Mesenchymal stem cell (in vitro differentiated cells and primary cell): Measurements from ENCODE around the gene SLC9A3.
A peak's percentile ranks its signal among the peaks of the same experiment; 100 is the strongest.
"Not testable (repeated sequence)": the region's sequence is repeated elsewhere in the genome, so short reads cannot be mapped to it uniquely, and the experiment has no call there.

ENCODE experiments used
- DNase-seq: peaks from one replicate; pipeline ENCODE4 v3.0.0-alpha.2; 2013
- H2AFZ ChIP-seq: one replicate; pipeline ENCODE4 v1.6.1; 2013; ENCODE audit warnings: low read depth, mild to moderate bottlenecking, control low read depth, inconsistent platforms, low read length, moderate library complexity
- H2AK5ac ChIP-seq: 2 replicates; pipeline ENCODE4 v1.6.1; 2013; ENCODE audit warnings: low read length, moderate library complexity, mild to moderate bottlenecking, inconsistent platforms; ENCODE audit not compliant: severe bottlenecking
- H2BK120ac ChIP-seq: one replicate; pipeline ENCODE4 v1.6.1; 2013; ENCODE audit warnings: low read depth, mild to moderate bottlenecking, inconsistent platforms, low read length, moderate library complexity
- H2BK12ac ChIP-seq, 2 experiments: one replicate each; pipeline ENCODE4 v1.6.1; 2013; ENCODE audit warnings: inconsistent platforms in 2 of 2, low read length in 2 of 2, mild to moderate bottlenecking in 2 of 2, moderate library complexity in 2 of 2, control low read depth in 1 of 2
- H2BK15ac ChIP-seq: one replicate; pipeline ENCODE4 v1.6.1; 2013; ENCODE audit warnings: mild to moderate bottlenecking, low read depth, inconsistent platforms; ENCODE audit not compliant: poor library complexity, severe bottlenecking
- H2BK5ac ChIP-seq: 2 replicates; pipeline ENCODE4 v1.6.1; 2013; ENCODE audit warnings: low read depth, mild to moderate bottlenecking, low read length, control low read depth, inconsistent platforms; ENCODE audit not compliant: poor library complexity, severe bottlenecking
- H3K14ac ChIP-seq, 2 experiments: one replicate each; pipeline ENCODE4 v1.6.1; 2013; ENCODE audit warnings: inconsistent platforms in 2 of 2, low read length in 2 of 2, control low read depth in 1 of 2, mild to moderate bottlenecking in 1 of 2, moderate library complexity in 1 of 2
- H3K18ac ChIP-seq, 2 experiments: one replicate each; pipeline ENCODE4 v1.6.1; 2013; ENCODE audit warnings: inconsistent platforms in 2 of 2, low read length in 2 of 2, control low read depth in 1 of 2, low read depth in 1 of 2, mild to moderate bottlenecking in 1 of 2
- H3K23ac ChIP-seq, 2 experiments: one replicate each; pipeline ENCODE4 v1.6.1; 2013; ENCODE audit warnings: inconsistent platforms in 2 of 2, low read length in 2 of 2, mild to moderate bottlenecking in 2 of 2, moderate library complexity in 2 of 2, control low read depth in 1 of 2
- H3K27ac ChIP-seq: 2 replicates; pipeline ENCODE4 v1.5.1; 2013; ENCODE audit warnings: mild to moderate bottlenecking, moderate library complexity, low read length, control low read depth, inconsistent platforms; ENCODE audit not compliant: poor library complexity, severe bottlenecking
- H3K27me3 ChIP-seq, 2 experiments: 2 replicates each; pipeline versions ENCODE4 v1.6.1 to v1.7.0; 2013; ENCODE audit warnings: low read length in 2 of 2, mild to moderate bottlenecking in 2 of 2, moderate library complexity in 2 of 2, control low read depth in 1 of 2, inconsistent platforms in 1 of 2; ENCODE audit not compliant: control insufficient read depth in 1 of 2, insufficient read depth in 1 of 2
- H3K36me3 ChIP-seq, 2 experiments: 2 replicates each; pipeline versions ENCODE4 v1.6.1 to v1.7.0; 2013; ENCODE audit warnings: low read length in 2 of 2, control low read depth in 1 of 2, inconsistent platforms in 1 of 2, low read depth in 1 of 2, mild to moderate bottlenecking in 1 of 2; ENCODE audit not compliant: insufficient read depth in 2 of 2, control insufficient read depth in 1 of 2
- H3K4ac ChIP-seq, 2 experiments: one replicate each; pipeline ENCODE4 v1.6.1; 2013; ENCODE audit warnings: inconsistent platforms in 2 of 2, low read length in 2 of 2, mild to moderate bottlenecking in 2 of 2, moderate library complexity in 2 of 2, control low read depth in 1 of 2, low read depth in 1 of 2
- H3K4me1 ChIP-seq: 2 replicates; pipeline ENCODE4 v1.6.1; 2013; ENCODE audit warnings: low read depth, low read length, control low read depth; ENCODE audit not compliant: control insufficient read depth, insufficient read depth
- H3K4me2 ChIP-seq: 2 replicates; pipeline ENCODE4 v1.6.1; 2013; ENCODE audit warnings: low read length, mild to moderate bottlenecking, inconsistent platforms; ENCODE audit not compliant: poor library complexity, severe bottlenecking
- H3K4me3 ChIP-seq, 2 experiments: 2 replicates each; pipeline versions ENCODE4 v1.5.1 to v1.7.0; 2013; ENCODE audit warnings: low read length in 2 of 2, mild to moderate bottlenecking in 2 of 2, control low read depth in 1 of 2, low read depth in 1 of 2; ENCODE audit not compliant: insufficient read depth in 1 of 2
- H3K79me1 ChIP-seq: replicated peaks from 2 replicates; pipeline ENCODE4 v1.6.1; 2013; ENCODE audit warnings: mild to moderate bottlenecking, control low read depth, low read length, inconsistent platforms; ENCODE audit not compliant: poor library complexity, severe bottlenecking
- H3K9ac ChIP-seq: 2 replicates; pipeline ENCODE4 v1.7.0; 2013; ENCODE audit warnings: mild to moderate bottlenecking, low read length, moderate library complexity
- H3K9me3 ChIP-seq: 2 replicates; pipeline ENCODE4 v1.7.0; 2013; ENCODE audit warnings: mild to moderate bottlenecking, low read length; ENCODE audit not compliant: control insufficient read depth
- H4K8ac ChIP-seq: one replicate; pipeline ENCODE4 v1.6.1; 2013; ENCODE audit warnings: inconsistent platforms, mild to moderate bottlenecking, low read length, moderate library complexity
- H4K91ac ChIP-seq: one replicate; pipeline ENCODE4 v1.6.1; 2013; ENCODE audit warnings: mild to moderate bottlenecking, low read length, inconsistent platforms
- WGBS: methylation state at CpG from one replicate; pipeline ENCODE4 v1.1.7; 2013; ENCODE audit warnings: mixed read lengths; 5-methylcytosine and 5-hydroxymethylcytosine counted together

Gene SLC9A3

DNA sequence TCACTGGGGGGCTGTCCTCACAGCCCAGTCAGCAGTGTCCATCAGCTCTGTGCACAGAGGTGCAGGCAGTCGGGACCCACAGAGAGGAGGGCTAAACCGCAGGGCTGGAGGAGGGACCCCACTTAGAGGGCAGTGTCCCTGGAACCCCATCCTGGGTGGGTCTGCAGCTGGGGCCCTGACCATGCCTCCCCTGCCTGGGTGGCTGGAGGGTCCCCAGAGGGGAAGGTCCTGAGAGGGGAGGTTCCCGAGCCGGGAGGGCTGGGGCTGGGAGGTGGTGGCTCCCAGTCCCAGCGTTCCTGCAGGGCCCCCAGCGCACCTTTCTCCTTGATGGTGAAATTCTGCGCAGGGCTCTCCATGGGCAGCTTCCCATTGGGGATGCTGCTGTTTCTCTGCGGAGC lies 48.5 kb downstream of the SLC9A3 start:
- H2BK15ac ChIP-seq: no peak overlapping the region
- no peak for DNase-seq
- H3K4ac ChIP-seq: no peak overlapping the region
- H2AK5ac ChIP-seq: no peak overlapping the region
- no peak overlapping the region for H3K9ac ChIP-seq
- H2AFZ ChIP-seq: no peak overlapping the region
- H2BK5ac ChIP-seq: no peak overlapping the region
- H2BK120ac ChIP-seq: no peak overlapping the region
- no peak overlapping the region for H3K4me2 ChIP-seq
- peaks cover 27% of the 10 kb centered on the region for H3K79me1 ChIP-seq
- H3K18ac ChIP-seq: no peak overlapping the region
- H3K36me3 ChIP-seq: peaks cover 8 to 19% of the 10 kb centered on the region in 2 experiments
- H3K23ac ChIP-seq: peak overlapping the region in 1 of 2 experiments; percentile 43
- H4K8ac ChIP-seq: no peak overlapping the region
- no peak overlapping the region for H4K91ac ChIP-seq
- H3K14ac ChIP-seq: no peak overlapping the region
- peaks cover 14 to 56% of the 10 kb centered on the region in 2 experiments for H3K27me3 ChIP-seq
- no peaks in the 10 kb centered on the region for H3K9me3 ChIP-seq
- H2BK12ac ChIP-seq: no peak overlapping the region
- peaks cover 29% of the 10 kb centered on the region for H3K4me1 ChIP-seq
- H3K4me3 ChIP-seq: no peak overlapping the region
- H3K27ac ChIP-seq: no peak overlapping the region
- WGBS: 76% methylated on average over 8 of the region's 8 CpGs

DNA sequence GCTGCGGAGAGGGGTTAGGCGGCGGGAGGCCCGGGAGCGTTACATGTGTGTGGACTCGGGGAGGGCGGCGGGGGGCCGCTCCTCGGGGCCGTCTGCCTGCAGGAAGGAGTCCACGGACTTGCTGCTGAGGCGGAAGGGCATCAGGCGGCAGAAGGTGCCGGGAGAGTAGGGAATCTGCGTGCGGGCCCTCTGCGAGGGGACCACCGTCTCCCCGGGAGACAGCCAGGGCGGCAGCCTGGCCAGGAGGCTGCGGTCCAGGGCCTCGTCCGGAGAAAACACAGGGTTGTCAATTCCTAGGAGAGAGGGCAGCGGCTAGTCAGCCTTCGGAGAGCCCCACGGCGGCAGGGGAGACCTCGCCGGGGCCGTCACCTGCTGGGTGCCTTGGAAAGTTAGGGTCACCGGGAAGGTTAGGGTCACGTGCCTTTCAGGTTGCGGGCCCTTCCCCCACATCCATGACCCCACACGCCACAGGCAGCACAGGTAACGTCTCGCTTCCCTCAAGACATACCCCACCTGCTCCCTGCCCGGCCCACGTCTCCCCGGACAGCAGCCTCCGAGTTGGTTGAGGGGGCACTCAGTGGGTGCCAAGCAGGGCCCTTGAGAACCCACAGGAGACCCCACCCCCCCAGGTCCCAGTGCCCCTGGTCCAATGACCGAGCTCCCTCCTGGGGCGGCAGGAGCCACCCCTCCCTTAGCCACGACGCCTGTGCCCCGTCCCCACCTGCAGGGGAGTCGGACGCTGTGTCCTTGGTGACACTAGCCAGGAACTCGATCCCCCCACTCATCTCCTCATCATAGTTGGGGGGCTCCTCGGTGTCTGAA lies 49.2 kb downstream of the SLC9A3 start:
- no peak overlapping the region for H2BK12ac ChIP-seq
- no peak overlapping the region for H3K27ac ChIP-seq
- no peak overlapping the region for H2BK5ac ChIP-seq
- peaks cover 31% of the 10 kb centered on the region for H3K4me1 ChIP-seq
- no peak overlapping the region for H2BK120ac ChIP-seq
- H4K91ac ChIP-seq: no peak overlapping the region
- peak overlapping the region in 1 of 2 experiments; percentile 62 for H3K14ac ChIP-seq
- no peak overlapping the region for H3K9ac ChIP-seq
- peak overlapping the region in 1 of 2 experiments; percentile 48 for H3K18ac ChIP-seq
- peak overlapping the region; percentile 81 for H3K4me2 ChIP-seq
- H3K36me3 ChIP-seq: peaks cover 14 to 21% of the 10 kb centered on the region in 2 experiments
- H4K8ac ChIP-seq: peak overlapping the region; percentile 36
- 17% methylated on average over 36 of the region's 50 CpGs for WGBS
- H2BK15ac ChIP-seq: no peak overlapping the region
- H3K27me3 ChIP-seq: peaks cover 14 to 51% of the 10 kb centered on the region in 2 experiments
- peaks cover 27% of the 10 kb centered on the region for H3K79me1 ChIP-seq
- peak overlapping the region in 1 of 2 experiments; percentile 27 for H3K23ac ChIP-seq
- peak overlapping the region in 1 of 2 experiments; percentile 22 for H3K4ac ChIP-seq
- no peak overlapping the region for H2AK5ac ChIP-seq
- peak overlapping the region; percentile 37 to 56 for H3K4me3 ChIP-seq
- H3K9me3 ChIP-seq: no peaks in the 10 kb centered on the region
- DNase-seq: peak; percentile 26
- H2AFZ ChIP-seq: no peak overlapping the region

DNA sequence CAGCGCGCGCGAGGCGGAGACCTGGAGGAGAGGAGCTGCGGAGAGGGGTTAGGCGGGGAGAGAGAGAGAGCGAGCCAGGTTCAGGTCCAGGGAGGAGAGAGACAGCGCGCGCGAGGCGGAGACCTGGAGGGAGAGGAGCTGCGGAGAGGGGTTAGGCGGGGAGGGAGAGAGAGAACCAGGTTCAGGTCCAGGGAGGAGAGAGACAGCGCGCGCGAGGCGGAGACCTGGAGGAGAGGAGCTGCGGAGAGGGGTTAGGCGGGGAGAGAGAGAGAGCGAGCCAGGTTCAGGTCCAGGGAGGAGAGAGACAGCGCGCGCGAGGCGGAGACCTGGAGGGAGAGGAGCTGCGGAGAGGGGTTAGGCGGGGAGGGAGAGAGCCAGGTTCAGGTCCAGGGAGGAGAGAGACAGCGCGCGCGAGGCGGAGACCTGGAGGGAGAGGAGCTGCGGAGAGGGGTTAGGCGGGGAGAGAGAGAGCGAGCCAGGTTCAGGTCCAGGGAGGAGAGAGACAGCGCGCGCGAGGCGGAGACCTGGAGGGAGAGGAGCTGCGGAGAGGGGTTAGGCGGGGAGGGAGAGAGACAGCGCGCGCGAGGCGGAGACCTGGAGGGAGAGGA lies 49.9 kb downstream of the SLC9A3 start:
- H2BK15ac ChIP-seq, H2AFZ ChIP-seq, H3K23ac ChIP-seq, H2AK5ac ChIP-seq, H3K18ac ChIP-seq, H2BK120ac ChIP-seq, H3K14ac ChIP-seq, H3K27ac ChIP-seq, H4K91ac ChIP-seq, H2BK5ac ChIP-seq, H3K4ac ChIP-seq, H4K8ac ChIP-seq, H3K9me3 ChIP-seq, H2BK12ac ChIP-seq, DNase-seq: not testable (repeated sequence)
- Histone ChIP-seq H3K27me3 (peaks cover 14 to 44% of the 10 kb centered on the region in 2 experiments), H3K4me3 (peak overlapping the region; percentile 37 to 83), H3K9ac (peak overlapping the region; percentile 77), H3K4me1 (peaks cover 31% of the 10 kb centered on the region), H3K4me2 (peak overlapping the region; percentile 81), H3K79me1 (peaks cover 27% of the 10 kb centered on the region), H3K36me3 (peaks cover 20 to 26% of the 10 kb centered on the region in 2 experiments)
- 0% methylated on average over 13 of the region's 50 CpGs for WGBS

DNA sequence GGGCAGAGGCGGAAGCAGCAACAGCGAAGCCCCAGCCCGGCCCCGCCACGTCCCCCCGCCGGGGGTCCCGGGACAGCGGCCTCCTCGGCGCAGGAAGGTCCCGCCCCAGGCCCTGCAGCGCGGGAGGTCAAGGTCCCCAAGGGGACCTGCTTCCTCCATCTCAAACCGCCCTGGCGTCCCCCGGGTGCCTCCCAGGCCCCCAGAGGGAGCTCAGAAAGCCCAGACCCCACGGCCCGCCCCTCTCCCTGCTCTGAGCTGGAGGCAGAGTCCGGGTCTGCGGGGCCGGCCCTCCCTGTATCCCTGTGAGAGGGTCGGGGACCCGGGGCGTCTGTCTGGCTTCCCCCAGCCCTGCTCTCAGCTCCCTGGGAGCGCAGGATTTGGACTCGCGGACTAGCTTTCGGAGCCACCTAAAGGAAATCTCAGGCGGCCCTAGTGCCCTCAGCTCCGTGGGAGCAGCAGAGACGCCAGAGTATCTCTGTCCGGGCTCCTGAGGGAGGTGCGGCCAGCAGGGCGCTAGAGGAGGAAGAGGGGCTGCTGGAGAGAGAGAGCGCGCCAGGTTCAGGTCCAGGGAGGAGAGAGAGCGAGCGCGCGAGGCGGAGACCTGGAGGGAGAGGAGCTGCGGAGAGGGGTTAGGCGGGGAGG lies 50.6 kb downstream of the SLC9A3 start:
- Histone ChIP-seq H2AFZ (peak overlapping the region; percentile 59), H3K9ac (peak overlapping the region; percentile 77), H3K4ac (peak overlapping the region; percentile 64 to 69), H3K27ac (no peak overlapping the region), H3K23ac (peak overlapping the region in 1 of 2 experiments; percentile 20), H2BK12ac (no peak overlapping the region), H3K14ac (no peak overlapping the region), H3K4me1 (peaks cover 31% of the 10 kb centered on the region), H3K79me1 (peaks cover 29% of the 10 kb centered on the region), H3K27me3 (peaks cover 14 to 39% of the 10 kb centered on the region in 2 experiments), H2BK15ac (peak overlapping the region; percentile 73), H3K36me3 (peaks cover 25 to 31% of the 10 kb centered on the region in 2 experiments), H3K18ac (peak overlapping the region; percentile 71 to 88), H4K8ac (no peak overlapping the region), H3K9me3 (no peaks in the 10 kb centered on the region), H2BK5ac (no peak overlapping the region), H4K91ac (no peak overlapping the region), H2AK5ac (no peak overlapping the region), H3K4me3 (peak overlapping the region; percentile 76 to 83), H2BK120ac (no peak overlapping the region), H3K4me2 (peak overlapping the region; percentile 99)
- under 1% methylated on average over 43 of the region's 44 CpGs for WGBS
- DNase-seq: peak; percentile 66
